ENCODE results near the gene RNF123. TPM values are rescaled to one million over a fixed set of nuclear protein-coding genes. Genes with fewer than 3 reads are reported as not detected.

The RNF123 gene
- total and polyA plus RNA-seq, 2 donors (not counting 1 experiment from before 2014, with no cell fraction given), result 51.8 to 69.0 TPM

- DNase-seq (peak; percentile 30), ATAC-seq (ENCODE audit: low read depth) (no peak)
- Mint-ChIP-seq H3K4me1 (peaks cover 61% of the 10 kb centered on the region), H3K27ac (peak overlapping the region; percentile 79), H3K9me3 (ENCODE audit: insufficient read depth) (no peaks in the 10 kb centered on the region), H3K27me3 (no peaks in the 10 kb centered on the region), H3K4me3 (peak overlapping the region; percentile 96)
- Histone ChIP-seq H2AFZ (ENCODE audit: insufficient read depth, low read depth, low read length, poor library complexity, severe bottlenecking) (no peak overlapping the region), H3K9ac (ENCODE audit: low read length) (peak overlapping the region; percentile 98), H3K4me1 (ENCODE audit: control insufficient read depth in 2 of 2, insufficient read depth in 2 of 2, low read length in 2 of 2) (peaks cover 32 to 59% of the 10 kb centered on the region in 2 donors), H3K36me3 (replicated peaks in 1 of 2; ENCODE audit: control extremely low read depth in 1 of 2, control insufficient read depth in 1 of 2, extremely low read depth in 1 of 2, insufficient read depth in 2 of 2, low read length in 1 of 2) (peaks cover 0 to 35% of the 10 kb centered on the region in 2 experiments), H4K20me1 (ENCODE audit: control insufficient read depth, insufficient read depth, low read length, poor library complexity, severe bottlenecking) (no peaks in the 10 kb centered on the region), H3K27ac (ENCODE audit: low read length in 2 of 2) (peak overlapping the region; percentile 94 to 100), H3K79me2 (ENCODE audit: control insufficient read depth, insufficient read depth, low read length) (peaks cover 4% of the 10 kb centered on the region), H3K27me3 (replicated peaks in 1 of 4; ENCODE audit: control extremely low read depth in 1 of 4, control insufficient read depth in 3 of 4, insufficient read depth in 4 of 4, low read length in 3 of 4) (no peaks in the 10 kb centered on the region), H3K4me2 (replicated peaks; ENCODE audit: low read depth, low read length, poor library complexity, severe bottlenecking) (peak overlapping the region; percentile 97), H3K4me3 (ENCODE audit: control extremely low read depth in 1 of 5, extremely low read depth in 1 of 5, insufficient read depth in 1 of 5, low read depth in 2 of 5, low read length in 4 of 5) (no peak overlapping the region), H3K9me3 (ENCODE audit: control extremely low read depth in 1 of 3, control insufficient read depth in 2 of 3, insufficient read depth in 1 of 3, low read length in 2 of 3) (no peaks in the 10 kb centered on the region)
- ChIA-PET POLR2A (no interaction called here), CTCF (interaction anchor here (1.1 to 3.2 kb wide), 2 partner anchors 21 to 117 kb away, joined by 3 to 22 read pairs; no protein-coding TSS in a partner anchor)
- TF ChIP-seq CTCF (IDR thresholded peaks at IDR 0.05) (no peak), EZH2 (IDR thresholded peaks at IDR 0.05; ENCODE audit: borderline replicate concordance, insufficient read depth, low read depth, low read length, poor library complexity, severe bottlenecking) (no peak)
- intact Hi-C loops (cut with micrococcal nuclease), result no loop called here
- WGBS (ENCODE audit: insufficient coverage), result 96% methylated on average over 23 of the region's 26 CpGs
Observed at GRCh38 chr3:49721896-49722781, 32.8 kb downstream of the RNF123 start.

- peak overlapping the region; percentile 53 for H2AFZ ChIP-seq (ENCODE audit: insufficient read depth, low read depth, low read length, poor library complexity, severe bottlenecking)
- TF ChIP-seq EZH2 (IDR thresholded peaks at IDR 0.05; ENCODE audit: borderline replicate concordance, insufficient read depth, low read depth, low read length, poor library complexity, severe bottlenecking) (no peak), CTCF (IDR thresholded peaks at IDR 0.05) (no peak)
- H3K27me3 ChIP-seq (replicated peaks in 1 of 4; ENCODE audit: control extremely low read depth in 1 of 4, control insufficient read depth in 3 of 4, insufficient read depth in 4 of 4, low read length in 3 of 4), result no peaks in the 10 kb centered on the region
- Mint-ChIP-seq H3K4me3 (peak overlapping the region; percentile 96), H3K27ac (peak overlapping the region; percentile 97), H3K4me1 (peaks cover 64% of the 10 kb centered on the region), H3K9me3 (ENCODE audit: insufficient read depth) (no peaks in the 10 kb centered on the region), H3K27me3 (no peaks in the 10 kb centered on the region)
- peak overlapping the region; percentile 98 for H3K9ac ChIP-seq (ENCODE audit: low read length)
- intact Hi-C loops (cut with micrococcal nuclease), result no loop called here
- peaks cover 4% of the 10 kb centered on the region for H3K79me2 ChIP-seq (ENCODE audit: control insufficient read depth, insufficient read depth, low read length)
- WGBS (ENCODE audit: insufficient coverage), result 88% methylated on average over 6 of the region's 8 CpGs
- no peaks in the 10 kb centered on the region for H4K20me1 ChIP-seq (ENCODE audit: control insufficient read depth, insufficient read depth, low read length, poor library complexity, severe bottlenecking)
- H3K9me3 ChIP-seq (ENCODE audit: control extremely low read depth in 1 of 3, control insufficient read depth in 2 of 3, insufficient read depth in 1 of 3, low read length in 2 of 3), result no peaks in the 10 kb centered on the region
- ChIA-PET POLR2A (interaction anchor here (0.7 kb wide), 1 partner anchor 63 kb away, joined by 3 read pairs; the partner anchor contains the start of gene IP6K1), CTCF (no interaction called here)
- H3K4me1 ChIP-seq (ENCODE audit: control insufficient read depth in 2 of 2, insufficient read depth in 2 of 2, low read length in 2 of 2), result peaks cover 32 to 67% of the 10 kb centered on the region in 2 donors
- peak overlapping the region; percentile 94 to 100 for H3K27ac ChIP-seq (ENCODE audit: low read length in 2 of 2)
- H3K4me2 ChIP-seq (replicated peaks; ENCODE audit: low read depth, low read length, poor library complexity, severe bottlenecking), result peak overlapping the region; percentile 97
- ATAC-seq (ENCODE audit: low read depth) (no peak), DNase-seq (no peak)
- peak overlapping the region in 4 of 5 experiments; percentile 70 to 99 (median 92) for H3K4me3 ChIP-seq (ENCODE audit: control extremely low read depth in 1 of 5, extremely low read depth in 1 of 5, insufficient read depth in 1 of 5, low read depth in 2 of 5, low read length in 4 of 5)
- peaks cover 0 to 41% of the 10 kb centered on the region in 2 experiments for H3K36me3 ChIP-seq (replicated peaks in 1 of 2; ENCODE audit: control extremely low read depth in 1 of 2, control insufficient read depth in 1 of 2, extremely low read depth in 1 of 2, insufficient read depth in 2 of 2, low read length in 1 of 2)
Observed at GRCh38 chr3:49722896-49723295, 33.5 kb downstream of the RNF123 start.
